ENCODE data around the gene CLEC16A. TPM values are rescaled to one million over a fixed set of nuclear protein-coding genes. Genes with fewer than 3 reads are reported as not detected.

The CLEC16A gene
- total RNA-seq, 4 donors from 2014 or later = 7.6 to 65.6 (median 28.0) TPM

- Histone ChIP-seq H3K4me1 (peaks cover 0 to 4% of the 10 kb centered on the region in 2 donors), H3K9me3 (no peaks in the 10 kb centered on the region), H3K27ac (no peak overlapping the region), H3K36me3 (no peaks in the 10 kb centered on the region), H3K27me3 (no peaks in the 10 kb centered on the region), H3K4me3 (no peak overlapping the region)
- intact Hi-C loops (cut with DNase I; ENCODE audit: low total_unique reads) = no loop called here
- no peak for DNase-seq
- TF ChIP-seq CTCF (IDR thresholded peaks at IDR 0.05) (no peak), POLR2A (IDR thresholded peaks at IDR 0.05) (no peak)
These were observed 32.3 kb downstream of the CLEC16A start for GRCh38 chr16:10976634-10977033.

GRCh38 chr16:10978124-10978523 is 33.8 kb downstream of the CLEC16A start:
- no peak overlapping the region for H3K4me3 ChIP-seq
- H3K27ac ChIP-seq = no peak overlapping the region
- H3K9me3 ChIP-seq = no peaks in the 10 kb centered on the region
- intact Hi-C loops (cut with DNase I; ENCODE audit: low total_unique reads) = no loop called here
- TF ChIP-seq CTCF (IDR thresholded peaks at IDR 0.05) = no peak
- TF ChIP-seq POLR2A (IDR thresholded peaks at IDR 0.05) = no peak
- H3K27me3 ChIP-seq = no peaks in the 10 kb centered on the region
- peaks cover 0 to 4% of the 10 kb centered on the region in 2 donors for H3K4me1 ChIP-seq
- H3K36me3 ChIP-seq = no peaks in the 10 kb centered on the region
- DNase-seq = no peak

- intact Hi-C loops (cut with DNase I; ENCODE audit: low total_unique reads) = no loop called here
- Histone ChIP-seq H3K9me3 (no peaks in the 10 kb centered on the region), H3K27ac (peak overlapping the region; percentile 80 to 86), H3K4me3 (no peak overlapping the region), H3K36me3 (no peaks in the 10 kb centered on the region), H3K27me3 (no peaks in the 10 kb centered on the region), H3K4me1 (peaks cover 0 to 4% of the 10 kb centered on the region in 2 donors)
- no peak for TF ChIP-seq CTCF (IDR thresholded peaks at IDR 0.05)
- no peak for TF ChIP-seq POLR2A (IDR thresholded peaks at IDR 0.05)
- DNase-seq = no peak
These were observed 34.6 kb downstream of the CLEC16A start for GRCh38 chr16:10978871-10979446.

- peak; percentile 78 to 81 for DNase-seq
These were observed 35.6 kb downstream of the CLEC16A start for GRCh38 chr16:10979717-10980601.

More at GRCh38 chr16:10979717-10980601, 35.6 kb downstream of the CLEC16A start:
- no peaks in the 10 kb centered on the region for H3K36me3 ChIP-seq
- intact Hi-C loops (cut with DNase I; ENCODE audit: low total_unique reads) = no loop called here
- peak overlapping the region; percentile 80 to 86 for H3K27ac ChIP-seq
- H3K4me1 ChIP-seq = peaks cover 0 to 4% of the 10 kb centered on the region in 2 donors
- no peaks in the 10 kb centered on the region for H3K9me3 ChIP-seq
- TF ChIP-seq POLR2A (IDR thresholded peaks at IDR 0.05) = no peak
- TF ChIP-seq CTCF (IDR thresholded peaks at IDR 0.05) = peak in 1 of 4 experiments; percentile 23
- no peak overlapping the region for H3K4me3 ChIP-seq
- no peaks in the 10 kb centered on the region for H3K27me3 ChIP-seq
